Limb (tissue), 2 donors: Measurements from ENCODE around the gene ANKRD40CL.

Experiments used
- DNase-seq, 2 donors: peaks; one replicate each; pipeline ENCODE4 v3.0.0-alpha.2; 2016; ENCODE audit errors: extremely low spot score in 2 of 2

The ANKRD40CL gene

DNA sequence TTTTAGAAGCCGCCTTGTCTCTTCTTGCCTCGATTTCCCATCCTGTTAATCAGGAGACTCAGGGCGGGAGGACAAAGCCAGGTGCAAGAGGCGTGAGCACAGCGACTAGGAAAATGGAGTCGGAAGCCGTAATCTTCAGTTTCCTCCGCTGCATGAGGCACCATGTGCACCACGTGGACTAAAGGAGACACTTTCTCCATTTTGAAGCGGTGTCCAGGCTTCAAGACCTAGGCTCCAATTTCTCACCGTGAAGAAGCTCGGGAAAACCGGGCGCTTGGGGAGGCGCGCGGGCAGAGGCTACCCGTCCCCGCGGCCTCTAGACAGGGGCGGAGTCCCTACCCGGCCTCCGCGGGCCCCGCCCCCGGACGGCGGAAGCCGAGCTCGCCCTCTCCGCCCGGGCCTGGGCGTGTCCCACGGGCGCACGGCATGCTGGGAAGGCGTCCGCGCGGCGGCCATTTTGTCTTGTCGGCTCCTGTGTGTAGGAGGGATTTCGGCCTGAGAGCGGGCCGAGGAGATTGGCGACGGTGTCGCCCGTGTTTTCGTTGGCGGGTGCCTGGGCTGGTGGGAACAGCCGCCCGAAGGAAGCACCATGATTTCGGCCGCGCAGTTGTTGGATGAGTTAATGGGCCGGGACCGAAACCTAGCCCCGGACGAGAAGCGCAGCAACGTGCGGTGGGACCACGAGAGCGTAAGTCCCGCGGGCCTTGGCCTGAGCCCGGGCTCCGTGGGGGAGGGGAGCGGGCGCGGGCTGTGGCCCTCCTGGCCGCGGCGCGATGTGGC, 48.0 kb downstream of the ANKRD40CL start, which contains the start of gene LUC7L3:
Gene LUC7L3 (plus strand): TSS at position 460 of the 780 bp plus-strand sequence. CDS start 130 bp downstream, at position 590.
- peak; percentile 94 to 97 for DNase-seq

DNA sequence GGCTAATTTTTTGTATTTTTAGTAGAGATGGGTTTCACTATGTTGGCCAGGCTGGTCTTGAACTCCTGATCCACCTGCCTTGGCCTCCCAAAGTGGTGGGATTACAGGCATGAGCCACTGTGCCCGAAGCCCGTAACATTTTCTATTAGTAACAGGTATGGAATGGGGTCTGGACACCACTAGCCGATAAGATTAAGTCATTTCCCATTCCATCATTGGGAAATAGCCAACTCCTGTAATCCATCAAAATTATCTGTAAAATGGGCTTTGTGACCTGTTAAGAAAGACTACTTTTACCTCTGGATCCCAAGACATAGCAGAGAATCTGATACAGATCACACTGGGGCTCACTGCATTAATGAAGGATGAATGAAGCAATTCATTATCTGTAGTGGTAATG, 51.8 kb downstream of the ANKRD40CL start:
- DNase-seq: no peak

DNA sequence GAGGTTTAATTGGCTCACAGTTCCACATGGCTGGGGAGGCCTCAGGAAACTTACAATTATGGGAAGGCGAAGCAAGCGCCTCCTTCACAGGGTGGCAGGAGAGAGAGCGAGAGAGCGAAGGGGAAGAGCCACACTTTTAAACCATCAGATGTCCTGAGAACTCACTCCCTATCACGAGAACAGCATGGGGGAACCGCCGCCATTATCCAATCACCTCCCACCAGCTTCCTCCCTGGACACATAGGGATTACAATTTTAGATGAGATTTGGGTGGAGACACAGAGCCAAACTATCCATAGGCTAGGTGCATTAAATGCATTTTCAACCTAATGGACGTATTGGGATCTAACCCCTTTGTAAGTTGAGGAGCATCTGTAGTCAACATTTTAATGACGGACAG, 54.7 kb downstream of the ANKRD40CL start:
- DNase-seq: no peak
